Body of pancreas (tissue), 4 donors: ENCODE results near the gene POU2F2. TPM values are rescaled to one million over a fixed set of nuclear protein-coding genes. Genes with fewer than 3 reads are reported as not detected.

Experiments
- ATAC-seq: fragments of 150-250 bp; one replicate; pipeline ENCODE4 v1.9.1; 2016
- DNase-seq, 4 donors: peaks; one replicate each; pipeline ENCODE4 v3.0.0-alpha.2; 2019
- H3K27ac ChIP-seq, 4 donors: fragments of 200-600 bp; sonication (generic); 1 replicate in 3 of 4; 2 replicates in 1 of 4; pipeline versions ENCODE4 v1.5.1 to v1.6.1; 2016 to 2019; ENCODE audit warnings: mild to moderate bottlenecking in 1 of 4, mixed read lengths in 1 of 4, moderate library complexity in 1 of 4
- H3K27me3 ChIP-seq, 2 donors: fragments of 200-600 bp; sonication (generic); one replicate each; pipeline ENCODE4 v1.6.0; 2016; ENCODE audit warnings: mild to moderate bottlenecking in 1 of 2
- H3K36me3 ChIP-seq, 2 donors: fragments of 200-600 bp; sonication (generic); replicated peaks in 1 of 2; 2 replicates each; pipeline ENCODE4 v1.5.1; 2016; ENCODE audit warnings: low read depth in 2 of 2; ENCODE audit not compliant: insufficient read depth in 1 of 2
- H3K4me1 ChIP-seq: fragments of 200-600 bp; sonication (generic); one replicate; pipeline ENCODE4 v1.6.0; 2016
- H3K4me3 ChIP-seq, 2 donors: fragments of 200-600 bp; sonication (generic); 1 replicate in 1 of 2; 2 replicates in 1 of 2; pipeline ENCODE4 v1.5.1; 2016 to 2019
- H3K9me3 ChIP-seq, 3 donors: fragments of 200-600 bp; sonication (generic); 1 replicate in 2 of 3; 2 replicates in 1 of 3; pipeline ENCODE4 v1.5.1; 2016
- POLR2A ChIP-seq, 3 donors: fragments of 450-650 bp; IDR thresholded peaks; one replicate each; pipeline ENCODE4 v1.6.1; 2016; ENCODE audit warnings: antibody characterized with exemption in 3 of 3, mild to moderate bottlenecking in 2 of 3
- WGBS, 2 donors: methylation state at CpG; one replicate each; pipeline ENCODE4 v1.1.5; 2017; 5-methylcytosine and 5-hydroxymethylcytosine counted together
- intact Hi-C: fragments of 100-400 bp; cut with DNase I; formaldehyde crosslinking; loops from one replicate; pipeline ENCODE4 v1.15.1; 2023
- total RNA-seq, 2 donors: library from RNA; depleted of rRNA; stranded (reverse); fragments of >200 nt; gene quantifications; one replicate each; pipeline ENCODE4 v1.1.0, GENCODE V29; 2016
- TF ChIP-seq, protein P1 (sequence below), 7 experiments: fragments of 450-650 bp in 4 of 7; fragments of 200-600 bp in 3 of 7; sonication (generic) in 3 of 7; IDR thresholded peaks; one replicate each; pipeline ENCODE4 v1.5.1; 2016 to 2019; ENCODE audit warnings: antibody characterized with exemption in 7 of 7

The POU2F2 gene
- total RNA-seq, 2 donors from 2014 or later, result under 0.01 to 1.6 TPM

DNA sequence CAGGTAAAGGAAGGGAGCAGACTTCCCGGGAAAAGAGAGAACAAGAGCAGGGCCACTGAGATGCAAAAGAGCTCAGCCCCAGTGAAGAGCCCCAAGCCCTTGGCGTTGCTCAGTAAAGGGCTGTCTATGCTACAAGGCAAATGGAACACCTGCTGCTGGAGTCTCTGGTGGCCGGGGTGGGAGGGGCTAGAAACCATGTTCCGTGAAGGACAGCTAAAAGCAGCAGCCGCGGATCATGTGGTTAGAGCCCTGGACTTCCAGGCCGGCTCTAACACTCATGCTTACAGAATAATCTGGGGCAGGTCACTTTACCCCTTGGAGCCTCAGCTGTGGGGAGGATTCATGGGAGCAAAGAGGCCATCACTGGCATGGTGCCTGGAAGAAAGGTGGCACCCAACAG is 17.8 kb downstream of the POU2F2 start:
- H3K27me3 ChIP-seq, result no peaks in the 10 kb centered on the region
- H3K4me1 ChIP-seq, result peaks cover 35% of the 10 kb centered on the region
- TF ChIP-seq, protein P1, sequence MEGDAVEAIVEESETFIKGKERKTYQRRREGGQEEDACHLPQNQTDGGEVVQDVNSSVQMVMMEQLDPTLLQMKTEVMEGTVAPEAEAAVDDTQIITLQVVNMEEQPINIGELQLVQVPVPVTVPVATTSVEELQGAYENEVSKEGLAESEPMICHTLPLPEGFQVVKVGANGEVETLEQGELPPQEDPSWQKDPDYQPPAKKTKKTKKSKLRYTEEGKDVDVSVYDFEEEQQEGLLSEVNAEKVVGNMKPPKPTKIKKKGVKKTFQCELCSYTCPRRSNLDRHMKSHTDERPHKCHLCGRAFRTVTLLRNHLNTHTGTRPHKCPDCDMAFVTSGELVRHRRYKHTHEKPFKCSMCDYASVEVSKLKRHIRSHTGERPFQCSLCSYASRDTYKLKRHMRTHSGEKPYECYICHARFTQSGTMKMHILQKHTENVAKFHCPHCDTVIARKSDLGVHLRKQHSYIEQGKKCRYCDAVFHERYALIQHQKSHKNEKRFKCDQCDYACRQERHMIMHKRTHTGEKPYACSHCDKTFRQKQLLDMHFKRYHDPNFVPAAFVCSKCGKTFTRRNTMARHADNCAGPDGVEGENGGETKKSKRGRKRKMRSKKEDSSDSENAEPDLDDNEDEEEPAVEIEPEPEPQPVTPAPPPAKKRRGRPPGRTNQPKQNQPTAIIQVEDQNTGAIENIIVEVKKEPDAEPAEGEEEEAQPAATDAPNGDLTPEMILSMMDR (IDR thresholded peaks at IDR 0.05), result no peak
- no peak for TF ChIP-seq POLR2A (IDR thresholded peaks at IDR 0.05)
- DNase-seq (peak; percentile 61 to 80 (median 74)), ATAC-seq (peak; percentile 55)
- intact Hi-C loops, result no loop called here
- peak overlapping the region; percentile 49 to 89 (median 85) for H3K27ac ChIP-seq
- no peaks in the 10 kb centered on the region for H3K9me3 ChIP-seq
- no peak overlapping the region for H3K4me3 ChIP-seq
- no peaks in the 10 kb centered on the region for H3K36me3 ChIP-seq
- WGBS, 2 donors, result 24 to 31% methylated on average over 7 of the region's 7 CpGs

DNA sequence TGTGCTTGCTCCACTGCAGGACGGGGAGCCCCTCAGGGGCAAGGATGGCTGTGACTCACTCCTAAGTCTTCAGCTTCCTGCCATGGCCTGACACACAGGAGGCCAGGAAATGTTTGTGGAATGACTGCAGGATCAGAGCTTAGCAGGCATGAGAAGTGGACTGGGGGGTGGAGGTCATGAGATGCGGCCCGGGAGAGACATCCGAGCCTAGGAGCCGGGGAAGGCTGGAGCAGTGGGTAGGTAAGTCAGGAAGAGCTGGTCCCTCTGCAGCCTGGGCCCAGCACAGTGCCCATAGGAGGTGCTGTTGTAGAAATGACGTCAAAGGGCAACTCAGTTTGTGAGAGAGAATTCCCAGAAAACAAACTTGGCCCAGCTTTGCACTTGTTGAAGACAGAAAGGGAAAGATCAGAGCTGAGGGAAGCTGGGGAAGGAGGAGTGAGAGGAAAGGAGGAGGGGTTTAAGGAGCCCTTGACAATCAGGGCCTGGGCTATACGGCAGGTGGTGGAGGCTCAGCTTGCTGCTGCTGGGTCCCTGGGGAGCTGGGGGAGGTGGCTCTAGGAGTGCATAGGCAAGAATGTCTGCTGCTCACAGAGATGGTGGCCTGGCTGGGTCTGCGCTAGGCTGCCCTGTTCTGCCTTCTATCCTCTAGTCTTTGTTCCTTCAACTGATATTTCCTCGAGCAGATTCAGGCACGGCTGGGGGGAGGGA is 18.5 kb downstream of the POU2F2 start:
- intact Hi-C loops, result no loop called here
- Histone ChIP-seq H3K36me3 (no peaks in the 10 kb centered on the region), H3K9me3 (no peaks in the 10 kb centered on the region), H3K27ac (peak overlapping the region; percentile 49 to 89 (median 85)), H3K4me3 (no peak overlapping the region), H3K4me1 (peaks cover 36% of the 10 kb centered on the region), H3K27me3 (no peaks in the 10 kb centered on the region)
- DNase-seq (peak in 1 of 4 donors; percentile 19), ATAC-seq (peak; percentile 17)
- TF ChIP-seq, protein P1 (IDR thresholded peaks at IDR 0.05), result peak in 1 of 7 experiments; percentile 12
- no peak for TF ChIP-seq POLR2A (IDR thresholded peaks at IDR 0.05)
- WGBS, 2 donors, result 56 to 58% methylated on average over 10 of the region's 10 CpGs

DNA sequence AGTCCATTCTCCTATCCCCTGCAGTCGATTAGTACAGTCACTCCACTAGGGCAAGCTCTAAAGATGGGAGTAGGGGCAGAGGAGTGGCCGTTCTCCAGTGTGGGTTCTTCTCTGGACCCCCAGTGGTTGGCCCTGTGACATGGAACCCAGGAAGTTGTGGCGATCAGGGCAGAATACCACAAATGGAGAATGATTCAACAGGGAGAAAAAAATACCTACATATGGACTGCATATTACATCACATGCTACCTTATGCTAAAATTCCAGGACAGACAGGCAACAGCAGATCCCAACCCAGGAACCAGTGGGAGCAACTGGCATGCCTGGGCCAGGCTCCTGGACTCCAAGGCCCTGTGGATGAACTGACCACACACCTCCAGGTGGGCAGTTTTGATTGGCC is 20.4 kb downstream of the POU2F2 start:
- no peak for ATAC-seq
- Histone ChIP-seq H3K4me1 (peaks cover 39% of the 10 kb centered on the region), H3K27me3 (no peaks in the 10 kb centered on the region), H3K27ac (no peak overlapping the region), H3K4me3 (no peak overlapping the region), H3K9me3 (no peaks in the 10 kb centered on the region), H3K36me3 (no peaks in the 10 kb centered on the region)
- no peak for DNase-seq
- intact Hi-C loops, result no loop called here
- 74 to 82% methylated on average over 2 to 3 of the region's 3 CpGs for WGBS, 2 donors
- no peak for TF ChIP-seq POLR2A (IDR thresholded peaks at IDR 0.05)
- TF ChIP-seq, protein P1 (IDR thresholded peaks at IDR 0.05), result no peak

DNA sequence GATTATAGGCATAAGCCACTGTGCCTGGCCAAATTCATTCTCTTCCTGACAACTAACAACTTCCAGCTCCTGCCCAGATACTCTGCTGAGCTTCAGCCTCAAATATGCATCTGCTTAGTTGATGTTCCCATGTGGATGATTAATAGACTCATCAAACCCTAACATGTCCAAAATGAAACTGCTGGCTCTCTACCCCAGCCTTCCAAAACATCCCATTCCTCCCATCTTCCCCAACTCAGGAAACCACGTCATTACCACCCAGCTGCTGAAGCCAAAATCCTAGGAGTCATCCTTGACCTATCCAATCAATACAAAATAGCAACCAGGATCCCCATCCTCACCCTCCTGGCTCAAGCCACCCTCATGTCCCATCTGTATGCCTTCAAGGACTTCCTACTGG is 20.9 kb downstream of the POU2F2 start:
- intact Hi-C loops, result no loop called here
- H3K36me3 ChIP-seq, result no peaks in the 10 kb centered on the region
- DNase-seq (no peak), ATAC-seq (no peak)
- no peak overlapping the region for H3K27ac ChIP-seq
- H3K9me3 ChIP-seq, result no peaks in the 10 kb centered on the region
- H3K4me1 ChIP-seq, result peaks cover 35% of the 10 kb centered on the region
- H3K4me3 ChIP-seq, result no peak overlapping the region
- TF ChIP-seq, protein P1 (IDR thresholded peaks at IDR 0.05), result no peak
- TF ChIP-seq POLR2A (IDR thresholded peaks at IDR 0.05), result no peak
- 50 to 93% methylated on average over 1 of the region's 1 CpG for WGBS, 2 donors
- no peaks in the 10 kb centered on the region for H3K27me3 ChIP-seq

DNA sequence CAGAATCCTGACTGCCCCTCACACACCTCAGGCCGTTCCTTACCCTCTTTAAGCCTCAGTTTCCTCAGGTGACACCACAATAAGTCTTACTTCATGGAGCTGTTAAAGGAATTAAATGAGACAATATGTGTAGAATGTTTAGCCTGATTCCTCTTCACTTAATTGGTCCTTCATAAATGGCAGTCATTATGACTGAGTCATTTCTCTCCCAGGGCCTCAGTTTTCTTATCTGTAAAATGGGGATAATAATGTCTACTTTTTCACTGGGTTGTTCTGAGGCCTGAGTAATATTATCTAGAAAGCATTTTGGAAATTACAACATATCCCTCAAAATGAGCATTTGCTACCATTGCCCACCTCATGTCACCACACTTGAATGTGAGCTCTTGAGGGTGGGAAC is 21.6 kb downstream of the POU2F2 start:
- H3K36me3 ChIP-seq, result no peaks in the 10 kb centered on the region
- no peak overlapping the region for H3K27ac ChIP-seq
- no peaks in the 10 kb centered on the region for H3K27me3 ChIP-seq
- H3K4me1 ChIP-seq, result peaks cover 28% of the 10 kb centered on the region
- 77 to 85% methylated on average over 1 of the region's 1 CpG for WGBS, 2 donors
- intact Hi-C loops, result no loop called here
- no peak overlapping the region for H3K4me3 ChIP-seq
- DNase-seq, result no peak
- ATAC-seq, result no peak
- no peak for TF ChIP-seq POLR2A (IDR thresholded peaks at IDR 0.05)
- TF ChIP-seq, protein P1 (IDR thresholded peaks at IDR 0.05), result no peak
- no peaks in the 10 kb centered on the region for H3K9me3 ChIP-seq
